ENCODE measurements around the gene EYA2.
A peak's percentile ranks its signal among the peaks of the same experiment; 100 is the strongest.
"Not testable (repeated sequence)": the region's sequence is repeated elsewhere in the genome, so short reads cannot be mapped to it uniquely, and the experiment has no call there.

The EYA2 gene

GRCh38 chr20:47191956-47192355 is 297.3 kb downstream of the EYA2 start:
- no peak for DNase-seq

- no peak for DNase-seq
These were observed 300.9 kb downstream of the EYA2 start for GRCh38 chr20:47195573-47195972.

GRCh38 chr20:47196091-47197081 is 301.7 kb downstream of the EYA2 start:
- DNase-seq = peak; percentile 77

GRCh38 chr20:47198254-47198671 is 303.6 kb downstream of the EYA2 start:
- peak; percentile 25 for DNase-seq

- DNase-seq = no peak
These were observed 304.4 kb downstream of the EYA2 start for GRCh38 chr20:47198996-47199552.

- DNase-seq = no peak
These were observed 306.6 kb downstream of the EYA2 start for GRCh38 chr20:47201074-47201730.

GRCh38 chr20:47202733-47203667 is 308.4 kb downstream of the EYA2 start:
- no peak for DNase-seq

GRCh38 chr20:47204008-47204849 is 309.6 kb downstream of the EYA2 start:
- DNase-seq = no peak

GRCh38 chr20:47204850-47205122 is 310.1 kb downstream of the EYA2 start:
- not testable (repeated sequence) for DNase-seq

- no peak for DNase-seq
These were observed 311.0 kb downstream of the EYA2 start for GRCh38 chr20:47205577-47206123.

GRCh38 chr20:47206552-47206951 is 311.9 kb downstream of the EYA2 start:
- not testable (repeated sequence) for DNase-seq

GRCh38 chr20:47206962-47207641 is 312.5 kb downstream of the EYA2 start:
- DNase-seq = no peak

- no peak for DNase-seq
These were observed 314.0 kb downstream of the EYA2 start for GRCh38 chr20:47208534-47209174.

- DNase-seq = no peak
These were observed 315.3 kb downstream of the EYA2 start for GRCh38 chr20:47209982-47210381.

GRCh38 chr20:47210470-47210869 is 315.8 kb downstream of the EYA2 start:
- DNase-seq = no peak

GRCh38 chr20:47211036-47211435 is 316.4 kb downstream of the EYA2 start:
- DNase-seq = no peak

- DNase-seq = no peak
These were observed 318.1 kb downstream of the EYA2 start for GRCh38 chr20:47212606-47213207.

GRCh38 chr20:47213966-47214365 is 319.3 kb downstream of the EYA2 start:
- DNase-seq = no peak

GRCh38 chr20:47215653-47216397 is 321.2 kb downstream of the EYA2 start:
- DNase-seq = no peak

Measured in stimulated activated CD4-positive, alpha-beta T cell treated with anti-CD3 and anti-CD28 coated beads, Interleukin-12 subunit alpha, Interleukin-12 subunit beta, amount 100 ng/mL, for 4 hours (primary cell).